D721Med (cell line): ENCODE measurements around the gene BAIAP3.

ENCODE experiments used
- DNase-seq: peaks from one replicate; pipeline ENCODE4 v3.0.0; 2011; ENCODE audit warnings: low spot score; ENCODE audit not compliant: insufficient read length
- FAIRE-seq: peaks from 2 replicates; lab custom pipeline; 2011; peaks lifted over from hg19 to GRCh38; lab: Jason Lieb, UNC
- TF ChIP-seq, protein P1 (sequence below): IDR thresholded peaks from 2 replicates; pipeline ENCODE4 v1.5.1; 2012; ENCODE audit warnings: mild to moderate bottlenecking, control low read depth; ENCODE audit not compliant: insufficient read depth; ENCODE audit errors: missing control alignments

Gene BAIAP3

DNA sequence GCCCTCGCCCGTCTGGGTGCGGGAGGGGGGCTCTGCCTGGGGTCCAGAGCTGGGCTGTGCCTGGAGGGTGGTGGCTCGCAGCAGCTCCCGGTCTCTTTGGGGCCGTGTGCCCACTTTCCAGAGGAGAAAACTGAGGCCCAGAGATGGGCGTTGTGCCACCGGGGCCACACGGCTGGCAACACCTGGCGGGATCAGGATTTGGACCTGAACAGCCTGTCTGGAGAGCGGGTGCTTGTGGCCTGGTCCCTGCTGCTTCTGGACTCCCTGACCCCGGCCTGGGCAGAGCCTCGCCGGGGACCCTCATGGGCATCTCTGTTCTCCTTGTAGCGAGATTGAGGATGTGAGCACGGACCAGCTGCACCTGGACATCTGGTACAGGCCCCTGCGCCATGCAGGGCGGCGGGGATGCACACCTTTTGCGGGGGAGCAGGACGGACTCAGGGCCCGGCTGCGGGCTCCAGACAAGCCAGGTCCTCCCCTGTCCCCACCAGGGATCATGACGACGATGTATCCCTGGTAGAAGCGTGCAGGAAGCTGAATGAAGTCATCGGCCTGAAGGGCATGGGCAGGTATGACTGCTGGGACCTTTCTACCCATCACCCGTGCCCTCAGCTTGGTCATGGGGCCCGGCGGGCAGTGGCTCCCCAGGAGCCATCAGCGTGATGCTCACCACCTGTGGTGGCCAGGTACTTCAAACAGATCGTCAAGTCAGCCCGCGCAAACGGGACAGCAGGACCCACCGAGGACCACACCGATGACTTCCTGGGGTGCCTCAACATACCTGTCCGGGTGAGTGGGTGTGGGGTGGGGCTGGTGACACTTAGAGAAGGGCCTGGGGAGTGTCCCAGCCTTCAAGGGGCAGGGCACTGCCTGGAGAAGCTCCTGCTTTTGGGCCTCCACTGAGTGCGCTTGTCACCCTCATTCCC, 8.3 kb downstream of the BAIAP3 start:
- TF ChIP-seq, protein P1, sequence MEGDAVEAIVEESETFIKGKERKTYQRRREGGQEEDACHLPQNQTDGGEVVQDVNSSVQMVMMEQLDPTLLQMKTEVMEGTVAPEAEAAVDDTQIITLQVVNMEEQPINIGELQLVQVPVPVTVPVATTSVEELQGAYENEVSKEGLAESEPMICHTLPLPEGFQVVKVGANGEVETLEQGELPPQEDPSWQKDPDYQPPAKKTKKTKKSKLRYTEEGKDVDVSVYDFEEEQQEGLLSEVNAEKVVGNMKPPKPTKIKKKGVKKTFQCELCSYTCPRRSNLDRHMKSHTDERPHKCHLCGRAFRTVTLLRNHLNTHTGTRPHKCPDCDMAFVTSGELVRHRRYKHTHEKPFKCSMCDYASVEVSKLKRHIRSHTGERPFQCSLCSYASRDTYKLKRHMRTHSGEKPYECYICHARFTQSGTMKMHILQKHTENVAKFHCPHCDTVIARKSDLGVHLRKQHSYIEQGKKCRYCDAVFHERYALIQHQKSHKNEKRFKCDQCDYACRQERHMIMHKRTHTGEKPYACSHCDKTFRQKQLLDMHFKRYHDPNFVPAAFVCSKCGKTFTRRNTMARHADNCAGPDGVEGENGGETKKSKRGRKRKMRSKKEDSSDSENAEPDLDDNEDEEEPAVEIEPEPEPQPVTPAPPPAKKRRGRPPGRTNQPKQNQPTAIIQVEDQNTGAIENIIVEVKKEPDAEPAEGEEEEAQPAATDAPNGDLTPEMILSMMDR: no peak
- FAIRE-seq (no peak), DNase-seq (no peak)

DNA sequence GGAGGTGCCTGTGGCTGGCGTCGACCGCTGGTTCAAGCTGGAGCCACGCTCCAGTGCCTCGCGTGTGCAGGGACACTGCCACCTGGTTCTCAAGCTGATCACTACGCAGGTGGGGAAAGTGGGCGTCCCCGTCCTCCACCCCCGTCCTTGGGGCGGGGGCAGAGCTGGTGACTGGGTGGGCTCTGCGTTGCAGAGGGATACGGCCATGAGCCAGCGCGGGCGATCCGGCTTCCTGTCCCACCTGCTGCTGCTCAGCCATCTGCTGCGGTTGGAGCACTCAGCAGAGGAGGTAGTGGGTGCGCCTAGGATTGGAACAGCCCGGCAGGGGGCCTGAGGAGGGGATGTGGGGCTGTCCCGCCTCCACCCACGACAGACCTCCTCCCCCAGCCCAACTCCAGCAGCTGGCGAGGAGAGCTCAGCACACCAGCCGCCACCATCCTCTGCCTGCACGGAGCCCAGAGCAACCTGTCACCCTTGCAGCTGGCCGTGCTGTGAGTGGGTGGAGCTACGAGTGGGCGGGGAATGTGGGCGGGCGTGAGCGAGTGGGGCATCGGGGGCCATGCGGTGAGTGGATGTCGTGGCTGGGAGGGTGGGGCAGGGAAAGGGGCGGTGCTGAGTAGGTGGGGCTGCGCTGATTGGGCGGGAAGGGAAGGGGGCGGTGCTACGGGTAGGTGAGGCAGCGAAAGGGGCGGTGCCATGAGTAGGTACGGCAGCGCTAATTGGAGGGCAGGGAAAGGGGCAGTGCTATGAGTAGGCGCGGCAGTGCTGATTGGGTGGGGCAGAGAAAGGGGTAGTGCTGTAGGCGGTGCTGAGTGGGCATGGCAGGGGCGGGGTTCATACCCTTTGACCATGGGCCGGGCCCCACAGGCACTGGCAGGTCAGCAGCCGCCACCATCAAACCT, 9.3 kb downstream of the BAIAP3 start:
- peak; percentile 100 for DNase-seq
- FAIRE-seq: no peak
- TF ChIP-seq, protein P1: no peak

DNA sequence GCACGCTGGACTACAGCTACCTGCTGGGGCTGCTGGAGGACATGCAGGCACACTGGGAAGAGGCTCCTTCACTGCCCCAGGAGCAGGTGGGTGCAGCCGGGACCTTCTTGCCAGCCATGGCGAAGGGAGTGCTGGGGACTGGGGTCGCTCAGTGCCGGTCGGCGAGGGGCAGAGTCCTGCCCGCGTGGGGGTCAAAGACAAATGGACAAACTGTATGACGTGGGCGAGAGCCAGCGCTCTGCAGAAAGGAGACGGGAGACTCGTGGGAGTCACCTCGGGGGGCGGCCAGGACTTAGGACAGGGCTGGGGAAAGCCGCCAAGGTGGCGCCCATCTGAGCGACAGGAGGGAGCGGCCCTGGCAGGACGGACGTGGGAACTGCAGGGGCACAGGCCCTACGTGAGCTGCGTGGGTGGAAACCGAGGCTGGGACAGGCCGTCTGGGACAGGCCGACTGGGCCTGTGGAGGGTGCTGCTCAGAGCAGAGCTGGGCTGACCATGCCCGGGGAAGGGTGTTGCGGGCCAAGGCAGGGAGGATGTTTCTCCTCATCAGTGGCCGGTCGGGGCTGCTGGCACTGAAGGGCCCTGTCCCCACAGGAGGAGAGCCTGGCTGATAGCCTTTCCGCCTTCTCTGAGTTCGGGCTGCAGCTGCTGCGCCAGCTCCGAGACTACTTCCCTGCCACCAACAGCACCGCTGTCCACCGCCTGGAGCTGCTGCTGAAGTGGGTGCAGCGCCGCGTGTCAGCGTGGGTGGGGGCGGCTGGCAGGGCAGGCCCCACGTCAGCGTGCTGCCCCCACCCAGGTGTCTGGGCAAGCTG, 10.2 kb downstream of the BAIAP3 start:
- DNase-seq (no peak), FAIRE-seq (no peak)
- TF ChIP-seq, protein P1: no peak

DNA sequence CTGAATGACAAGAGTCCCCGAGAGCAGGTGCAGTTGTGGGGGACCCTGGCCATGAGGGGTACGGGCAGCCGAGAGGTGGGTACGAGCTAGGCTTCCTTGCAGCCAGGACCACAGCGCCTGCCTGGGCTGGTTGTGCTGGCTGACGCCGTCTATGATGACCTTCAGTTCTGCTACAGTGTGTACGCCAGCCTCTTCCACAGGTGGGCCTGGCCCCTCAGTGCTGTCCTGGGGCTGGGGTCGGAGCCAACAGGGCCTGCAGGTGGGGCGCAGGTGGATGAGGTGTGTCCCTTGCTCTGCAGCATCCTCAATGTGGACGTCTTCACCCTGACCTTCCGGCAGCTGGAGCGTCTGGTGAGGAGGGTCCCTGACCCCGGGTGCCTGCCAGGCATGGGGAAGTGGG, 11.1 kb downstream of the BAIAP3 start:
- DNase-seq (no peak), FAIRE-seq (no peak)
- TF ChIP-seq, protein P1: no peak

DNA sequence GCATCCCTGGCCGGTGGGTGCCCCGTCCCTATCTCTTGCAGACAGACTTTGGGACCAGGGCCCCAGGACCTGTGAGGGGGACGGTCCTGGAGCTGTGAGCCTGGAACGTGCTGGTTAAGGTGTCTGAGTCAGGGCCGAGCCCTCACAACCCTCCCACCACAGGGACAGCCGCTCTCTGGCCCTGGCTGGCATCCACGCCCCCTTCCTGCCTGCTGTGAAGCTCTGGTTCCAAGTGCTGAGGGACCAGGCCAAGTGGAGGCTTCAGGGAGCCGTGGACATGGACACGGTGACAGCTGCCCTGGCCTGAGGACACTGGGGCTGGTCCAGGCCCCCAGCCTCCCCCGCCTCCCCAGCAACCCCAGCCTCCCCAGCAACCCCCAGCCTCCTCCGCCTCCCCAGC, 11.6 kb downstream of the BAIAP3 start:
- no peak for FAIRE-seq
- TF ChIP-seq, protein P1: no peak
- DNase-seq: no peak

DNA sequence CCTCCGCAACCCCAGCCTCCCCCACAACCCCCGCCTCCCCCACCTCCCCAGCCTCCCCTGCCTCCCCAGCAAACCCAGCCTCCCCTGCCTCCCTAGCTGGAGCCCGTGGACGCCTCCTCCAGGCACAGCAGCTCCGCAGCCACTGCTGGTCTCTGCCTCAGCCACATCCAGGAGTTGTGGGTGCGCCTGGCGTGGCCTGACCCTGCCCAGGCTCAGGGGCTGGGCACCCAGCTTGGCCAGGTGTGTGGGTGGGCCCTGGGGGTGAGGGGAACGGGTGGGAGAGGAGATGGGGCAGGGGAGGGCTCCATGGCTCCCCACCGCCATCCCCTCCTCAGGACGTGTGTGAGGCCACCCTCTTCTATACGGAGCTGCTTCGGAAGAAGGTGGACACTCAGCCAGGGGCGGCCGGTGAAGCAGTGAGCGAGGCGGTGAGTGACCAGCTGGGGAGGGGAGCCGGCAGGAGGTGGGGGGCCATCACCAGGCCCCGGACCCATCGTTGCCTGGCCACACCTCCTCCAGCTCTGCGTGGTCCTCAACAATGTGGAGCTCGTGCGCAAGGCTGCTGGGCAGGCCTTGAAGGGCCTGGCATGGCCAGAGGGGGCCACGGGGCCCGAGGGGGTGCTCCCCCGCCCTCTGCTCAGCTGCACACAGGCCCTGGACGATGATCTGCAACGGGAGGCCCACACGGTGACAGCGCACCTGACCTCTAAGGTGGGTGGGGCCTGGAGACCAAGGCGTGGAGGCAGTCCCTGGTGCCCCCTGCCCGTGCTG, 12.4 kb downstream of the BAIAP3 start:
- TF ChIP-seq, protein P1: no peak
- no peak for FAIRE-seq
- DNase-seq: no peak
